GM18873 (cell line): ENCODE data around the gene UBA1.

Experiments
- ATAC-seq: cut with Tn5 transposase; IDR thresholded peaks from one replicate; pipeline ENCODE4 v1.9.1; 2021; ENCODE audit warnings: mild to moderate bottlenecking, moderate library complexity, moderate number of reproducible peaks; ENCODE audit not compliant: unreplicated experiment, low FRiP score

Gene UBA1

DNA sequence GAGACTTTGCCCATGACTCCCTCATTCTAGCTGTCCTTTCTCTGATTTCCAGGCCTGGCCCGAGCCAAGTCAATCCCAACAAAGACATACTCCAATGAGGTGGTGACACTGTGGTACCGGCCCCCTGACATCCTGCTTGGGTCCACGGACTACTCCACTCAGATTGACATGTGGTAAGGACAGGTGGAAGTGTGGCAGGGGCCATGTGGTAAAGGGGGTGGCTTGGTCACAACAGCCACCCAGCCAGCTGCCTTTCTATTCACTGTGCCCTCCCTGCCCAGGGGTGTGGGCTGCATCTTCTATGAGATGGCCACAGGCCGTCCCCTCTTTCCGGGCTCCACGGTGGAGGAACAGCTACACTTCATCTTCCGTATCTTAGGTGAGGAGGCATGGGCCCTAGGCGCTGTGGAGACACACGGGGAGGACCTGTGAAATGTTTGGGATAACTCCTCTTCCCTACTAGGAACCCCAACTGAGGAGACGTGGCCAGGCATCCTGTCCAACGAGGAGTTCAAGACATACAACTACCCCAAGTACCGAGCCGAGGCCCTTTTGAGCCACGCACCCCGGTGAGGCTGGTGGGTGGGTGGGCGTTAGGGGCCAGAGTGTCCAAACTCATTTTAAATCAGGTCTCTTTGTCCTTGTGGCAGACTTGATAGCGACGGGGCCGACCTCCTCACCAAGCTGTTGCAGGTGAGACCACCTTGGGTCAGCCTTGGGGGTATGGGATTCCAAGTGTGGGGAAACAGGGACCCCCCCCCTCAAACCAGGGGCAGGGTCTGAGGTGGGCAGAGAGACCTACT lies 33.1 kb downstream of the UBA1 start:
- ATAC-seq: no peak

DNA sequence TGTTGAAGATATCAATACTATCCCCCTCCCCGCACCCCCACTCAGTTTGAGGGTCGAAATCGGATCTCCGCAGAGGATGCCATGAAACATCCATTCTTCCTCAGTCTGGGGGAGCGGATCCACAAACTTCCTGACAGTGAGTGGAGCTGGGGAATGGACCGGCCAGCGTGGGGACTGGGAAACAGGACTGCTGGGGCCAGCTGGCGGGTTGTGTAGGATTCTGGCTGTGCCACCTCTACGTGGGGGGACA lies 33.6 kb downstream of the UBA1 start:
- no peak for ATAC-seq

DNA sequence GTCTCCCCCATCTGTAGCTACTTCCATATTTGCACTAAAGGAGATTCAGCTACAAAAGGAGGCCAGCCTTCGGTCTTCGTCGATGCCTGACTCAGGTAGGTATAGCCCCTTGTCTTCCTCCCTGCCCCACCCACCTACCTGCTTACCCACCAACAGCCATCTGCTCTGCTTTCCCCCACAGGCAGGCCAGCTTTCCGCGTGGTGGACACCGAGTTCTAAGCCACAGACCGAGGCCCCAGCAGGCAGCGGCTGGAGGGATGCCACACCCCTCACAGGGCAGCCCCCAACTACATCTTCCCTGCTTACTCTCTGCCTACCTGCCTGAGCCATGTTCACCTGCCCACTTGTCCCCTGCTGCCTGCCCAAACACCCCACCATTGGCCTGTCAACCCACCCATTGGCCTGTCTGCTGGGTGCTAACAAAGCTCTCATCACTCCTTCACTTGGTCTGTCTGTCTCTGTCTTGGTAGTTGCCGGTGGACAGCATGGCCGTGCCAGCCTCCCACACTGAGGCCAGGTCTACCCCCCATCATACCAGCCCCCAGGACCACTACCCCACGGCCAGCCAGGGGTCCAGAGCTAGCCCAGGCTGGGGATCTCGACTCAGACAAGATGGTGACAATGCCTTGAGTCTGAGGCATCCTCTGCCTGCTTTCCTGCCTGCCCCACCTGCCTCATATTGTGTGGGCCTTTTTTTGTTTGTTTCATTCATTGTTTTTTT lies 35.1 kb downstream of the UBA1 start:
- ATAC-seq: no peak

DNA sequence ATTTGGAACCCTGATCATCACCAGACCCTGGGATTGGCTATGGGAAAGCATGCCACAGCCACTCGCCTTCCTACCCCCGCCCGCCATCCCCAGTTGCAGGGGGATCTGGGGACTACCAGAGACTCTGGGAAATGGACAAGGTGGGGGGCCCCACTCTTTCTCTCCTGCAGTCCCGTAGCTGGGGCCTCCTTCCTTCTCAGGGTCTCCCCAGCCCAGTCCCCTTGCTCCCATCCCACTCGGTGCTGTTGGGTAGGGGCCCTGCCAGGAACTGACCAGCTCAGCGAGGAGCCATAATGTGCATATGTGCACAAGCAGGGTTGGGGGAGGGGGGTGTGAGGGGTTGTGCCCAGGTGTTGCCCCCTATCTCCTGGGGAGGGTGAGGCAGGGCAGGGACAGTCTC lies 35.8 kb downstream of the UBA1 start:
- ATAC-seq: no peak

DNA sequence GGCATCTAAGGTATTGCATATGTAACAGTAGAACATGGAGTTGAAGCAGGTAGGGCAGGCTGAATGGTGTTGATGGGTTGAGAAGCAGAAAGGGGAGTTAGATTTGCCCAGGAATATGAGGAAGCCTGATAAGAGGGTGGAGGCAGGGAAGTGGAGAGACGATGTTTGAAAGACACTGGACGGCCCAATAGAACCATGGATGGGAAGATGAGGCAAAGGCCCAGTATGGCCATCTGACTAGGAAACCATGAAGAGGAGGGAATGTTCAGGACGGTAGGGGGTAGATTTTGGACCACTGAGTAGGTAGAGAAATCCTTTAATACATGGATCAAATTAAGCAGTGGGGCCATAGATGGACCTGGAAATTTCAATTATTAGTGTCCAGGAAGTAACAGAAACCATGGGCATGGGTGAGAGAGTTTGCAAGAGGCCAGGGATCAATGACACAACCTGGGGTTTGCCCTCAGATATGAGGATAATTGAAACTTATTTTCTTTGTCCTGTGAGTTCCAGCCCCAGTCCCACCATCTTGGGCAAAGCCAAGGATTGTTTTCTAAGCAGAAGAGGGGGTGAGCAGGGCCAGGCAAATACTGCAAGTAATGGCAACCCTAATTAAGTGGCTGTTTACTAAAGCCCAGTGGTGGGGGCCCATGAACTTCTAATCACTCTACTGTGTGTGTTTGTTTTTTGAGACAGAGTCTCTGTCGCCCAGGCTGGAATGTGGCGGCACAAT lies 36.7 kb downstream of the UBA1 start:
- no peak for ATAC-seq

DNA sequence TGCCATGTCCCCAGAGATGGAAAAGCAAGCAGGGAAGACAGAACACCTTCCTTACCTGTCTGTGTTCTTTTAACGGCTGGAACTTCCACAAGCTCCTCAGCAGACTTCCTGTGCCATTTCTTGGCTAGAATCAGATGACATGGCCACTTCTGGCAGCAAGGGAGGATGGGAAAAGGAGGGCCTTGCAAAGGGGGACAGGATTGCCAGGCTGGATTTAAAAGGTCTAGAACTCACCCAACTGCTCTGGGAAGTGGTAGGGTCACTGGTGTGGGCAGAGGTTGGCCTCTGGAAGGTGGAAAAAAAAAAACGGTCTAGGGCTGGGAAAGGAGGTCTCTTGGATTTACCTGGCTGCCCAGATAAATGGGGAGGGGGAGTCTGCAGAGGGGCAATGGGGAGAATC lies 37.5 kb downstream of the UBA1 start:
- no peak for ATAC-seq

DNA sequence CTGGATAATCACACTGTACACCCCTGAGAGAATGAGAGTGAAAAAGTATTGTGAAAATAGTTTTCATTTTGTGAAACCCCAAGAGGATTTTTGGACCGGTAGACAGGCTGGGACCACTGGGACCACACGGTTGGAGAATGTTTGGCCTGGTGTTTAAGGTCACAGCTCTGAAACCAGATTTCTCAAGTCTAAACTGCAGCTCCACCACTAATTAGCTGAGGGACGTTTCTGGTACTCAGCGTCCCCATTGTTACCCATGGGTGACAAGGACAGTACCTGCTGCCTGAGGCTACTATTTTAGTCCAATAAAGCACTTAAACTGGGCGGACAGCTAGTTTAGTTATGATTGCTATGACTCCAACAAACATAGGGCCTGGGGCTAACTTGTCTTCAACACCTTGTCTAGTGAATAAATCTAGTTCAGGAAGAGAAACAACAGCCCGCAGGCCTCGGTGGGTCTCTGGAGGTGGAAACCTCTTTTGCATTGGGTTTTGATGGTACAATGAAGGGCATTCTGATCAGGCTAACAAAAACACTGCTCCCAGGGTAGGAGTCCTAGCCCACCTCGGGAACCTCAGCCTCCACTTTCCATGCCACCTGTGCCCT lies 38.7 kb downstream of the UBA1 start:
- ATAC-seq: no peak

DNA sequence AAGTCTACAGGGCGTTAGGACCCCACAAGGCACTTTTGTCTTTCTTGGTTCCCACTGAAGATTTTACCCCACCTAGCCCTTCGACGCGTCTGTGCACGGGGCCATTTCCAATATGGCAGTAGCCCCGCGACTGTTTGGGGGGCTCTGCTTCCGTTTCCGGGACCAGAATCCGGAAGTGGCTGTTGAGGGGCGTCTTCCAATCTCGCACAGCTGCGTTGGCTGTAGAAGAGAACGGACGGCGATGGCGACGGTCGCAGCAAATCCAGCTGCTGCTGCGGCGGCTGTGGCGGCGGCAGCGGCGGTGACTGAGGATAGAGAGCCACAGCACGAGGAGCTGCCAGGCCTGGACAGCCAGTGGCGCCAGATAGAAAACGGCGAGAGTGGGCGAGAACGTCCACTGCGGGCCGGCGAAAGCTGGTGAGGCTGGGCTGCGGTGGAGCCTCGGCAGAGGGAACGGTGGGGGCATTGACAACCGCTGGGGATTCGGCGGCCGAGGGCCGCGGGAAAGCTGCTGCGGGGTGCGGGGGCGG lies 39.2 kb downstream of the UBA1 start, which contains the start of gene USP11:
Gene USP11, plus strand, starts transcription at position 207 of the 530 bp plus-strand sequence. Its CDS starts 35 bp downstream, at position 242.
- ATAC-seq: no peak

DNA sequence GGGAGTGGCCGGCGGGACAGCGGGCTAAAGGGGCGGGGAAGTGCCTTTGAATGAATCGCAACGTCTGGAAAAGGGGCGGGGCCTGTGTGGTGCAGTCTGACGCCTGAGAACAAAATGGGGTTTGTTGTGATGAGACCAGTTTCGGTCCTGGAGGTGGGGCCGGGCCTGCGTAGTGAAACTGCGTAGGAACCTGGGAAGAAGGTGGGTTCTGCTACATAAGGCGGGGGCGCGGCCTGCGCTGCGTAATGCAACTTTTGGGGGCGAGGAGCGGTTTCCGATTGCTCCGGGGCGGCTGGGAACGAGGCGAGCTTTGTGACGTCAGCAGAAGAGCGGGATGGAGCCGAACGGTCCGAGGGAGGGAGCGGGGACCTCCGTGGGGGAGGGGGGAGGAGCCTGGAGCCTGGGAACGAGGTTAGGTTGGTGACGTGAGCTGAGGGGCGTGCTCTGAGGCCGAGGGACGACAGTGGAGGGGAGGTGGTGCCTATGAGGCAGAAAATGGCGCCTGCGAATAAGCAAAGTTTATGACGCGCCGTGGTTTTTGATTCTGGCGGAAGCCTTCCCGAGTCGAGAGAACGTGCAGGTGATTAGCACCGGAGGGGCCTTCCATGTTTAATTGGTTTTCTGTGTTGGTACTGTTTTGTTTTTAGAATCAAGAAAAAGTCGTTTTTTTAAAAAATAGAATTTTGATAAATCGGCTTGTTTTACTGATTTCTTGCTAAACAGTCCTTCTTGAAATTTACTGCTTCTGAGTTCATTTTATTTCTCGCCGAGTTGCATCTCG lies 39.9 kb downstream of the UBA1 start:
- peak; percentile 86 for ATAC-seq

DNA sequence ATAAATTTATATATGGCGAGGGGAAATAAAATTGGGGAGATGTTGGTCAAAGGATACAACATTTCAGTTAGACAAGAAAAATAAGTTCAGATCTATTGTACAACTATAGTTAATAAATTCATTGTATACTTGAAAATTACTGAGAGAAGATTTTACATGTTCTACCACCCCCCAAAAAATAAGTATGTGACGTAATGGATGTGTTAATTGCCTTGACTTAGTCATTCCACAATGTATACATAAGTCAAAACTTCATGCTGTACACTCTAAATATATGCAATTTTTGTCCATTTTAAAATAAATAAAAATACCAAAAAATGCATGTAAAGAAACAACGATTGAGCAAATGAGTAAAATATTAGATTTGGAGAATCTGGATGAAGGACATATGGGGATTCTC lies 41.0 kb downstream of the UBA1 start:
- ATAC-seq: no peak

DNA sequence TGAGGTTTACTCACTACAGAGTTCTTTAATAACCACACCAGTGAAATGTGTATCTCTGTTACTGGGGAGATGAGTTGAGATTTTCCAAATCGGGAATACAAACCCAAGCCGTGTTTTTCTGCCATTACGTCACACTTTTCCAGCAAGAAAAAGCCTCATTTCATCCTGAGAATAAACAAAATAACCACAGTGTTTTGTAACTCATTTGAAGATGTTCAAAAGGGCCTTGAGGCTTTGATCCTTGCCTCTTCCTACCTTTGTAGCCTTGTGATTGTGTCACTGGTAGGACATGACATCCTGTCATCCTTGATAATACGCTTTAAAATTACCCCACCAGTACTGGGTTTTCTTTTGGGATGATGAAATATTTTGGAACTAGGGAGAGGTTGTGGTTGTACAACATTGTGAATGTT lies 42.1 kb downstream of the UBA1 start:
- no peak for ATAC-seq

DNA sequence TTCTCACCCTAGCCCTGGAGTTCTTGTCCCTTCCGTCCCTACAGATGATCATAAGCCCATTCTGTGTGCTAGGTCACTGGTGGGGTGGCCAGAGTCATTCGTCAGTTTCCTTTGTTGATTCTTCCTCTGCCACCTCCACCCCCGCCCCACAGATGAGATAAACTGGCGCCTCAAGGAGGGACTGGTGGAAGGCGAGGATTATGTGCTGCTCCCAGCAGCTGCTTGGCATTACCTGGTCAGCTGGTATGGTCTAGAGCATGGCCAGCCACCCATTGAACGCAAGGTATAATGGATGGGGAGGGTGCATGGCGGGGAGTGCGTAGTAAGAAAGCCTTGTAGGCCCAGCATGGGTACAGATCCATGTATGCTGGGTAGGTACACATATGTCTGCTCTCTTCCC lies 45.6 kb downstream of the UBA1 start:
- ATAC-seq: no peak

DNA sequence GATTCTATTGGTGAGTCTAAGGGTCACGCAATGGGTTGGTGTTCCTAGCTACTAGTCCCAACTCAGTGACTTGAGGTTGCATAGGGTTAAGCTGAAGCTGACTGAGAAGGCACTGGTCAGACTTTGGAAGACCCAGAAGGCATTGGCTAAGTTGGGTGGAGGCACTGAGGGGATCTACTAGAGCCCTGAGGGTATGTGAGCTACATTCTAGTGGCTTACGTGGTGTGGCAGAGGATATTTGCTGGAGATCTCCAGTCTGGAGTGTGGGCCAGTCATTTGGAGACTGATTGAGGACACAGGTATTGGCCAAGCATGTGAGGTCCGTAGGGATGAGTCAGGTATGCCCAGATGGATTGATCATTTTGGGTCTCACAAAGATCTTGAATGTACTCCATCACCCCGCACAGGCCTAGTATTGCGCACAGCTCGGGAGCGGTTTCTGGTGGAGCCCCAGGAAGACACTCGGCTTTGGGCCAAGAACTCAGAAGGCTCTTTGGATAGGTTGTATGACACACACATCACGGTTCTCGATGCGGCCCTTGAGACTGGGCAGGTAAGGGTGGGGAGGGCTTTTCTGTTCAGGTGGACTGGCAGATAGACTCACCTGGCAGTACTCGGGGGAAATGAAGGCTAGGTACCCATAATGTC lies 46.4 kb downstream of the UBA1 start:
- ATAC-seq: no peak

DNA sequence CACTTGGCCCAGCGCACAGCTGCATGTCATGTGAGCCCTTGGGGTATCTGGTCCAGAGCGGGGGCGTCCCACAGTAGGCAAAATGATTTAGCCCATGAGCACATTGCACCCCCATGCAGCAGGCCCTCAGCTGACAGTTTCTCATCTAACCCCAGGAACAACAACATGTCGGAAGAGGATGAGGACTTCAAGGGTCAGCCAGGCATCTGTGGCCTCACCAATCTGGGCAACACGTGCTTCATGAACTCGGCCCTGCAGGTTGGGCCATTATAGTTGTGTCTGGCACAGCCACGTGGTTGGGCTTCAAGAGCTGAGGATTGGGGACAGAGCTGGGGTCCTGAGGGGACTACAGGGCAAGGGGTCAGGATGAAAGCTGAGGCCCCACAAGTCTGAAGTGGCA lies 47.0 kb downstream of the UBA1 start:
- ATAC-seq: no peak

DNA sequence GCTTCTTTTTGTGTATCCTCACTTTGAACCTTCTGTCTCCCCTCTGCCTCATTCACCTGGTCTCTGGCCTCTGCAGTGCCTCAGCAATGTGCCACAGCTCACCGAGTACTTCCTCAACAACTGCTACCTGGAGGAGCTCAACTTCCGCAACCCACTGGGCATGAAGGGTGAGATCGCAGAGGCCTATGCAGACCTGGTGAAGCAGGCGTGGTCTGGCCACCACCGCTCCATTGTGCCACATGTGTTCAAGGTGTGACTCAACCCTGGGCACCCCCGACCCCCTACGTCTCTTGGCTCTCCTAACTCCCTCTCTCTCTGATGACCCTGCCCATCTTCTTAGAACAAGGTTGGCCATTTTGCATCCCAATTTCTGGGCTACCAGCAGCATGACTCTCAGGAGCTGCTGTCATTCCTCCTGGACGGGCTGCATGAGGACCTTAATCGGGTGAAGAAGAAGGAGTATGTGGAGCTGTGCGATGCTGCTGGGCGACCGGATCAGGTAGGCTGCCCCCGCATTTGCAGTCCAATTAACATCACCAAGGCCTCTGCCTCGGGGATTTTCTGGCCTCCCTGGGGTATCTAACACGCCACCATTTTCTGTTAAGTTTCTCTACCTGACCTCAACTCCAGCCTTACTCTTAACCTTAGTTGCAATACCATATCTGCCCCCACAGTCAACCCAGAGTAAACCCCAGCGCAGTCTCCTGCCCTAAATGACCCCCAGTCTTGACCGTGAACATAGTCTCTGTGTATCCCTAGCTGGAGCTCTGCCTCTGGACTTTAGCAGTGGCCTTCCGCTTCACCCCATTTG lies 47.8 kb downstream of the UBA1 start:
- ATAC-seq: no peak

DNA sequence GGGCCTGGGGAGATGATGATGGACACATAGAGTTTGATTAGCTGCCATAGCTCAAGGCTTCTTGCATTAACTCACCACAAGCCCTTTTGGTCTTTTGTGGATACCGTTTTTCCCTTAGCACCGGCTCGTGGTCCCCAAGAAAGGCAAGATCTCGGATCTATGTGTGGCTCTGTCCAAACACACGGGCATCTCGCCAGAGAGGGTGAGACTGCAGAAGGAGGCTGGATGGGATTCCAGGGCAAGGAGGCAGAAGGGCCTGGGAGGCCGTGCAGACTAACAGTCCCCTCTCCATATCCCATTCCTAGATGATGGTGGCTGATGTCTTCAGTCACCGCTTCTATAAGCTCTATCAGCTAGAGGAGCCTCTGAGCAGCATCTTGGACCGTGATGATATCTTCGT lies 48.7 kb downstream of the UBA1 start:
- ATAC-seq: no peak

DNA sequence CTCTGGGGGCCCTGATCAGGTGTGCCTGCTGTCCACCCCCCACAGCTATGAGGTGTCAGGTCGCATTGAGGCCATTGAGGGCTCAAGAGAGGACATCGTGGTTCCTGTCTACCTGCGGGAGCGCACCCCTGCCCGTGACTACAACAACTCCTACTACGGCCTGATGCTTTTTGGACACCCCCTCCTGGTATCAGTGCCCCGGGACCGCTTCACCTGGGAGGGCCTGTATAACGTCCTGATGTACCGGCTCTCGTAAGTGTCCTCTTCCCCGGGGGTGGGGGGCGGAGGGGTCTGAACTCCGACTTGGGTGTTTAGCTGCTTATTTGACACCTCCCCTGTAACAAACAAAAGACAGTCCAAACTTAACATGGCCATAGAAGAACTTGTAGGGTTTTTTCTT lies 49.7 kb downstream of the UBA1 start:
- ATAC-seq: no peak

DNA sequence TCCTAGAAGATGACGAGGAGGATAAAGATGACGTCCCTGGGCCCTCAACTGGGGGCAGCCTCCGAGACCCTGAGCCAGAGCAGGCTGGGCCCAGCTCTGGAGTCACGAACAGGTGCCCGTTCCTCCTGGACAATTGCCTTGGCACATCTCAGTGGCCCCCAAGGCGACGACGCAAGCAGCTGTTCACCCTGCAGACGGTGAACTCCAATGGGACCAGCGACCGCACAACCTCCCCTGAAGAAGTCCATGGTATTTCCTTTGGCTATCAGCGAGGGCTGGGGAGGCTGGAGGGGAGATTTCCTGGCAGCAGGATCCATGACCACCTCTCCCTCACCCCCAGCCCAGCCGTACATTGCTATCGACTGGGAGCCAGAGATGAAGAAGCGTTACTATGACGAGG lies 51.0 kb downstream of the UBA1 start:
- no peak for ATAC-seq

DNA sequence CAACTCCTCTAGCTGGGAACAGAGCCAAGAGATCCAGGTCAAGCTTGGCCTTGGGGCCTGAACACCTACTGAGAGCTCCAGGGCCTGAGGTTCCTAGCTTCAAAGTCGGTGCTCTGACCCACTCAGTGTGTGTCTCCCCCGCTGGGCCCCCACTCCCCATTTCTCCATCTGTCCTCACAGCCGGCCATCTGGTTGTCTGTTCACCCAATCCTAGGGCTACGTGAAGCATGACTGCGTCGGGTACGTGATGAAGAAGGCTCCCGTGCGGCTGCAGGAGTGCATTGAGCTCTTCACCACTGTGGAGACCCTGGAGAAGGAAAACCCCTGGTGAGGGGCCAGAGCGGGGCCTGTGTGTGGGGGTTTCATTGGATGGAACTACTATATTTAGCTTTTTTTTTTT lies 51.5 kb downstream of the UBA1 start:
- ATAC-seq: no peak
